HG03432 (cell line): ENCODE data around the gene RASIP1.

Source experiments
- ATAC-seq: cut with Tn5 transposase; IDR thresholded peaks from one replicate; pipeline ENCODE4 v1.9.1; 2021; ENCODE audit warnings: mild to moderate bottlenecking, moderate library complexity; ENCODE audit not compliant: unreplicated experiment

The RASIP1 gene

GRCh38 chr19:48678201-48678600 is 62.2 kb downstream of the RASIP1 start:
- ATAC-seq: no peak

GRCh38 chr19:48676887-48677286 is 63.5 kb downstream of the RASIP1 start:
- ATAC-seq: no peak

GRCh38 chr19:48676487-48676886 is 63.9 kb downstream of the RASIP1 start:
- ATAC-seq: no peak

GRCh38 chr19:48674921-48675824 is 65.2 kb downstream of the RASIP1 start:
- no peak for ATAC-seq

- no peak for ATAC-seq
Observed at GRCh38 chr19:48674216-48674809, 66.1 kb downstream of the RASIP1 start.

GRCh38 chr19:48673436-48674100 is 66.8 kb downstream of the RASIP1 start:
- no peak for ATAC-seq

GRCh38 chr19:48672994-48673393 is 67.4 kb downstream of the RASIP1 start, which contains the start of gene NTN5:
Gene NTN5, minus strand, starts transcription at chr19:48673017. Its CDS starts 2,031 bp downstream, at chr19:48670986.
- no peak for ATAC-seq

- ATAC-seq: no peak
Observed at GRCh38 chr19:48671446-48671995, 68.9 kb downstream of the RASIP1 start.

GRCh38 chr19:48670699-48671445 is 69.5 kb downstream of the RASIP1 start:
- no peak for ATAC-seq
